ENCODE data around the gene NPTN. TPM values are rescaled to one million over a fixed set of nuclear protein-coding genes. Genes with fewer than 3 reads are reported as not detected.
A peak's percentile ranks its signal among the peaks of the same experiment; 100 is the strongest.

The NPTN gene
- total RNA-seq, 3 donors from 2014 or later, result 82.1 to 107 (median 104) TPM

DNA sequence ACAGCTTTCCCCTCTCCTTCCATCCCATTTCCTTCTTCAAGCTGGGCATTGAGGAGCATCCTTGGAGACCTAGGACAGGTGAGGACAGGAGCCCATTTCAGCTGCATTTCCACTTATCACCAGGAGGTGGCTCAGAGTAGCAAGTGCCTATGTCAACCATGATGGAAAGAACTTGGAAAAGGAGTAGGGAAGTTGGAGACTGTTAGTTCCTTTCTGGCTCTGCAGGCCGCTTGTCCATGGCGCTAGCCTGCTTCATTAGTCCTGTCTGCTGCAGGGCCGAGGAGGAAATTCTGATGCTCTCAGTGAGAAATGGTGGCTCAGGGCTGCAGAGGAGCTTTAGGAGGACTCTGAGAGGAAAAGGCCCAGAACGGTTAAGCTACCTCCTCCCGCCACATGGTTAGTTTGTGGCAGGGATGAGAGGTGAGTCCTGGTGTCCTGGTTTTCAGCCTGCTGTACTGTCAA lies 44.0 kb upstream of the NPTN start:
- Histone ChIP-seq H3K36me3 (no peaks in the 10 kb centered on the region), H3K4me1 (no peaks in the 10 kb centered on the region), H3K27ac (peak overlapping the region in 1 of 2 donors; percentile 2), H3K4me3 (no peak overlapping the region), H3K27me3 (no peaks in the 10 kb centered on the region), H3K9me3 (no peaks in the 10 kb centered on the region)
- DNase-seq (ENCODE audit: low spot score in 2 of 2), result peak; percentile 64 to 67
- TF ChIP-seq, protein P1, sequence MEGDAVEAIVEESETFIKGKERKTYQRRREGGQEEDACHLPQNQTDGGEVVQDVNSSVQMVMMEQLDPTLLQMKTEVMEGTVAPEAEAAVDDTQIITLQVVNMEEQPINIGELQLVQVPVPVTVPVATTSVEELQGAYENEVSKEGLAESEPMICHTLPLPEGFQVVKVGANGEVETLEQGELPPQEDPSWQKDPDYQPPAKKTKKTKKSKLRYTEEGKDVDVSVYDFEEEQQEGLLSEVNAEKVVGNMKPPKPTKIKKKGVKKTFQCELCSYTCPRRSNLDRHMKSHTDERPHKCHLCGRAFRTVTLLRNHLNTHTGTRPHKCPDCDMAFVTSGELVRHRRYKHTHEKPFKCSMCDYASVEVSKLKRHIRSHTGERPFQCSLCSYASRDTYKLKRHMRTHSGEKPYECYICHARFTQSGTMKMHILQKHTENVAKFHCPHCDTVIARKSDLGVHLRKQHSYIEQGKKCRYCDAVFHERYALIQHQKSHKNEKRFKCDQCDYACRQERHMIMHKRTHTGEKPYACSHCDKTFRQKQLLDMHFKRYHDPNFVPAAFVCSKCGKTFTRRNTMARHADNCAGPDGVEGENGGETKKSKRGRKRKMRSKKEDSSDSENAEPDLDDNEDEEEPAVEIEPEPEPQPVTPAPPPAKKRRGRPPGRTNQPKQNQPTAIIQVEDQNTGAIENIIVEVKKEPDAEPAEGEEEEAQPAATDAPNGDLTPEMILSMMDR (IDR thresholded peaks at IDR 0.05), result peak; percentile 90 to 93 (median 92)
- no peak for TF ChIP-seq POLR2AphosphoS5 (IDR thresholded peaks at IDR 0.05)
- intact Hi-C loops (cut with DNase I; ENCODE audit: low total_unique reads), result no loop called here

DNA sequence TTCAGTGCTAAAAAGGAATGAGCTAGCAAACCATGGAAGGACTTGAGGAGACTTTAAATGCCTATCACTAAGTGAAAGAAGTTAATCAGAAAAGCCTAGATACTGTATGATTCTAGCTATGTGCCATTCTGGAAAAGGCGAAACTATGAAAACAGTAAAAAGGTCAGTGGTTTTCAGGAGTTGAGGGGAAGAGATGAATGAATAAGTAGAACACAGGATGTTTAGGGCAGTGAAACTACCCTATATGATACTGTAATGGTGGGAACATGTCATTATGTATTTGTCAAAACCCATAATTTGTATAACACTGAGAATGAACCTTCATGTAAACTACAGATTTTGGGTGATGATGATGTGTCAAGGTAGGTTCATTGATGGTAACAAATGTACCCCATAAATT lies 41.4 kb upstream of the NPTN start:
- Histone ChIP-seq H3K9me3 (no peaks in the 10 kb centered on the region), H3K4me3 (no peak overlapping the region), H3K27me3 (no peaks in the 10 kb centered on the region), H3K4me1 (no peaks in the 10 kb centered on the region), H3K36me3 (no peaks in the 10 kb centered on the region), H3K27ac (no peak overlapping the region)
- intact Hi-C loops (cut with DNase I; ENCODE audit: low total_unique reads), result loop anchor here (1.0 kb wide), 1 partner anchor 21 kb away; no protein-coding TSS in a partner anchor
- TF ChIP-seq, protein P1 (IDR thresholded peaks at IDR 0.05), result no peak
- TF ChIP-seq POLR2AphosphoS5 (IDR thresholded peaks at IDR 0.05), result no peak
- no peak for TF ChIP-seq POLR2A (IDR thresholded peaks at IDR 0.05)
- no peak for DNase-seq (ENCODE audit: low spot score in 2 of 2)

DNA sequence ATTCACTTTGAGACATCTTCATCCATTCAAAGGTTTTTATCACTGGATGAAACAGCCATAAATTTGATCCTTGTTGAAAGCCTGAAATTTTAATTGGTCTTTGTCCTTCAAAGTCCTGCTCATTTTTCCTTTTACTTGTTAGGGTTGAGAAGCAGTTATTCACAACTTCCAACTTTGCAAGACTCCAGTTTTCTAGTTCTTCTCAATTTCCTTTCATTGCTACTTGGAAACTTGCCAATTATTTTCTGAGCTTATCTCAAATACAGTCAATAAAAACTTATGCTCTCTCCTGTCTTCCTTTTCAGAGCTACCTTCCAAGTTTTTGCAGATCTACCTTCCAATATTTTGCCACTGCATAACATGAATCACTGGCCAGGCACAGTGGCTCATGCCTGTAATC lies 27.3 kb upstream of the NPTN start:
- H3K27me3 ChIP-seq, result no peaks in the 10 kb centered on the region
- TF ChIP-seq, protein P1 (IDR thresholded peaks at IDR 0.05), result no peak
- TF ChIP-seq POLR2A (IDR thresholded peaks at IDR 0.05) (no peak), POLR2AphosphoS5 (IDR thresholded peaks at IDR 0.05) (no peak)
- no peak overlapping the region for H3K4me3 ChIP-seq
- H3K9me3 ChIP-seq, result peaks cover 0 to 8% of the 10 kb centered on the region in 2 donors
- no peaks in the 10 kb centered on the region for H3K4me1 ChIP-seq
- no peak overlapping the region for H3K27ac ChIP-seq
- intact Hi-C loops (cut with DNase I; ENCODE audit: low total_unique reads), result no loop called here
- H3K36me3 ChIP-seq, result no peaks in the 10 kb centered on the region
- no peak for DNase-seq (ENCODE audit: low spot score in 2 of 2)

DNA sequence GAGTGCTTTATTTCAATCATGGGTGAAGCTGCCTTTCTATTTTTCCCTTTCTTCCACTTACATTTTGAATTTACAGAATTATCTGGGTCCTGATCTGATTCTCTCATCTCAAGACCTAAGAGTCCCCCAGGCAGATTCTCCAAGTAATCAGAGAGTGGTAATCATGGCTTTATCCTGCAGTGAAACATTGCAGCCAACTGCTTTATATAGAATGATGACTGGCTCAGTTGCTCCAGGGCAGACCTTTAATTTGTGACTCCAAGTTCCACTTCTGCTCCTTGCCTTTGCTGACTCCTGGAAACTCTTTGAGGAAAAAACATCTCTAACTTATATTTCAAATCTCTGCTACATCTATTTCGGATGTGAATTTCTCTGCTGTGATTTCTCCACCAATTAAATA lies 25.5 kb upstream of the NPTN start:
- Histone ChIP-seq H3K9me3 (peaks cover 0 to 8% of the 10 kb centered on the region in 2 donors), H3K27me3 (no peaks in the 10 kb centered on the region)

DNA sequence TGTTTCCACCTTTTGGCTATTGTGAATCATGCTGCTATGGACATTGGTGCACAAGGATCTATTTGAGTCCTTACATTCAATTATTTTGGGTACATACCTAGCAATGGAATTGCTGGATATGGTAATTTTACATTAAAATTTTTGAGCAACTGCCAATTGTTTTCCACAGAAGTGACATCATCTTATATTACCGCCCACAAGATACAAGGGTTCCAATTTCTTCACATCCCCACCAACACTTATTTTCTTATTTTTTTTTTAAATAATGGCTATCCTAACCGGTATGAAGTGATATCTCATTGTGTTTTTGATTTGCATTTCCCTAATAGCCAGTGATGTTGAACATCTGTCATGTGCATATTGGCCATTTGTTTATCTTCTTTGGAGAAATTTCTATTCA lies 22.5 kb upstream of the NPTN start:
- H3K4me3 ChIP-seq, result no peak overlapping the region
- no peak for DNase-seq (ENCODE audit: low spot score in 2 of 2)
- no peaks in the 10 kb centered on the region for H3K27me3 ChIP-seq
- TF ChIP-seq POLR2AphosphoS5 (IDR thresholded peaks at IDR 0.05), result no peak
- no peak for TF ChIP-seq POLR2A (IDR thresholded peaks at IDR 0.05)
- TF ChIP-seq, protein P1 (IDR thresholded peaks at IDR 0.05), result no peak
- intact Hi-C loops (cut with DNase I; ENCODE audit: low total_unique reads), result no loop called here
- no peak overlapping the region for H3K27ac ChIP-seq
- no peaks in the 10 kb centered on the region for H3K36me3 ChIP-seq
- no peaks in the 10 kb centered on the region for H3K4me1 ChIP-seq
- no peaks in the 10 kb centered on the region for H3K9me3 ChIP-seq

More for the DNA sequence above, 25.5 kb upstream of the NPTN start:
- Histone ChIP-seq H3K27ac (no peak overlapping the region), H3K36me3 (no peaks in the 10 kb centered on the region), H3K4me3 (no peak overlapping the region), H3K4me1 (no peaks in the 10 kb centered on the region)
- no peak for DNase-seq (ENCODE audit: low spot score in 2 of 2)
- intact Hi-C loops (cut with DNase I; ENCODE audit: low total_unique reads), result no loop called here
- TF ChIP-seq, protein P1 (IDR thresholded peaks at IDR 0.05), result no peak
- TF ChIP-seq POLR2AphosphoS5 (IDR thresholded peaks at IDR 0.05) (no peak), POLR2A (IDR thresholded peaks at IDR 0.05) (no peak)

All from breast epithelium (tissue), 4 donors.